ENCODE results near the gene IL33.

GRCh38 chr9:6198251-6198650 lies 17.4 kb upstream of the IL33 start:
- no peak for TF ChIP-seq SIN3A (IDR thresholded peaks at IDR 0.05; ENCODE audit: borderline replicate concordance, insufficient read depth, low read length)
- TF ChIP-seq REST (IDR thresholded peaks at IDR 0.05; ENCODE audit: insufficient read depth in 1 of 2, low read depth in 2 of 2, low read length in 2 of 2): no peak
- no peak for TF ChIP-seq TAF1 (IDR thresholded peaks at IDR 0.05; ENCODE audit: borderline replicate concordance, insufficient read depth, low read length)
